HUES48 (cell line): Measurements from ENCODE around the gene OSBPL5.

Experiments used
- H3K27ac ChIP-seq: one replicate; pipeline ENCODE4 v1.7.0; 2013; ENCODE audit warnings: low read depth, low read length, inconsistent platforms
- H3K27me3 ChIP-seq: 2 replicates; pipeline ENCODE4 v1.6.1; 2013; ENCODE audit warnings: mild to moderate bottlenecking, low read length; ENCODE audit not compliant: control insufficient read depth, insufficient read depth
- H3K36me3 ChIP-seq: 2 replicates; pipeline ENCODE4 v1.6.1; 2013; ENCODE audit warnings: low read length; ENCODE audit not compliant: control insufficient read depth, insufficient read depth
- H3K4me1 ChIP-seq: 2 replicates; pipeline ENCODE4 v1.6.1; 2013; ENCODE audit warnings: mild to moderate bottlenecking, low read length; ENCODE audit not compliant: control insufficient read depth, insufficient read depth
- H3K4me3 ChIP-seq: 2 replicates; pipeline ENCODE4 v1.5.1; 2013; ENCODE audit warnings: mild to moderate bottlenecking, low read depth, low read length
- H3K9ac ChIP-seq: 2 replicates; pipeline ENCODE4 v1.6.1; 2013; ENCODE audit warnings: mild to moderate bottlenecking, low read depth, low read length, moderate library complexity
- H3K9me3 ChIP-seq: 2 replicates; pipeline ENCODE4 v1.6.1; 2013; ENCODE audit warnings: low read length; ENCODE audit not compliant: control insufficient read depth, insufficient read depth

Gene OSBPL5

DNA sequence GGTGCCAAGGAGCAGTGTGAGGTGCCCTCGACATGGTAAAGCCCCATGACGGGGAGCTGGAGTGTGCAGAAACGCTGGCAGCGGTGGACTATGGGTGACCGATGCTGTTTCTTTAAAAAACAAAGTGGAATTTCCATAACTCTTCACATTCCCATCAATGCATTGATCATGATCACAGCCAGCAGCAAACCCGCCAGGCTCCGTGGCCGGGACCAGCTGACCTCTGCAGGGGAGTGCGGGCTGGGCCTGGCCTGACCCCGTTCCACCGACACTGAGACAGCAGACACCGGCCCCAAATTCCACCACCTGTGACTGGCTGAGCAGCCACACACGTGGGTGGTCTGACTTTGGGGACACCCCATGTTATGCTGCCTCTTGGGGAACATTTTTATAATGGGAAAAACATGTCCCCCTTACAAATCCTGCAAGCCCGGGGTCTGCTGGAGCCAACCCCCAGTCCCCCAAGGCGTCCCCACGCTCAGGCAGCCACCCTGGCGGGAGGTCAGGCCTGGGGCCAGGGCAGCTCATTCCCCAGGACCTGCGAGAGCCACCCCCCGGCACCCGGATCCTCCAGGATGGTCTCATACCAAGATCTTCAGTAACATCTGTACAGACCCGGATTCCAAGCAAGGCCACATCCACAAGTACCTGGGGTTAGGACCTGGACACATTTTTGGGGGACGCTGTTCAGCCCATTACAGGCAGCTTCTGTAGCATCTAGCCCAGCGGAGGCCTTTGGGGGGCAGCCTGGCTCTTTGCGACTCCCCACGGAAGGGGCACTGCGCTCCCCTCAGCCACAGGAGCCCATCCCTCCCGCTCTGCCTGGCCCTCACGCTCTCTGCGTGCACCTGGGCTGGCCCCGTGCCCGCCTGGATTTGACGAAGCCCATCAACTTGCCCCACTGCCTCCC is 20.6 kb downstream of the OSBPL5 start:
- Histone ChIP-seq H3K27ac (no peak overlapping the region), H3K27me3 (no peaks in the 10 kb centered on the region), H3K36me3 (no peaks in the 10 kb centered on the region), H3K4me1 (no peaks in the 10 kb centered on the region; the same call in 1 of the 2 replicates), H3K4me3 (no peak overlapping the region), H3K9me3 (no peaks in the 10 kb centered on the region), H3K9ac (no peak overlapping the region)

DNA sequence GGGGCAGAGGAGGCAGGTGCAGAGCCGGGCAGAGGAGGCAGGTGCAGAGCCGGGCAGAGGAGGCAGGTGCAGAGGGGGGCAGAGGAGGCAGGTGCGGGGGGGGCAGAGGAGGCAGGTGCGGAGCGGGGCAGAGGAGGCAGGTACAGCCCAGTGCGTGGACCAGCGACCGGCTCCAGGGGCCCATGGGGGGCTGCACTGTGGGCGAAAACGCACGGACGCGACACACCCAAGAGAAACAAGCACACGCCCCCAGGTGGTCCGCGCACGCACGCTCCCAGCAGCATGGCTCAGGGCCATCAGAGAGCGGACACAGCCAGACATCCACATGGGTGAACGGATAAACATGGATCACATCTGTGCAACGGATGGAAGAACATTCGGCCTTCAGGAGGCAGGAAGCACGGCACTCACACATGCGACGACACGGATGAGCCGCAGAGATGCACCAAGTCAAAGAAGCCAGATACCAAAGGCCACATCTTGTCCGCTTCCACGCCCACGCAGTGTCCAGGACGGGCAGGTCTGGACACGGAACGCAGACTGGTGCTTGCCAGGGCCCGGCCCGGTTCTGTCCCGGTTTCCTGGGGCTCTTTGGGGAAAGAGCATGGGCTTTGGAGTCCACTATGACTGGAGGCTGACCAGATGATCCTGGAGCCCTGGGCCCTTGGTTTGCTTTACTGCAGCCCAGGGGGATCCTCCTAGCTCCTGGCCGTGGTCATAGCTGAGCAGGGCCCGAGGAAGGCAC is 21.8 kb downstream of the OSBPL5 start:
- H3K27me3 ChIP-seq: no peaks in the 10 kb centered on the region
- H3K36me3 ChIP-seq: no peaks in the 10 kb centered on the region
- H3K9ac ChIP-seq: no peak overlapping the region
- H3K27ac ChIP-seq: no peak overlapping the region
- H3K4me1 ChIP-seq: no peaks in the 10 kb centered on the region; the same call in 1 of the 2 replicates
- no peak overlapping the region for H3K4me3 ChIP-seq
- no peaks in the 10 kb centered on the region for H3K9me3 ChIP-seq

DNA sequence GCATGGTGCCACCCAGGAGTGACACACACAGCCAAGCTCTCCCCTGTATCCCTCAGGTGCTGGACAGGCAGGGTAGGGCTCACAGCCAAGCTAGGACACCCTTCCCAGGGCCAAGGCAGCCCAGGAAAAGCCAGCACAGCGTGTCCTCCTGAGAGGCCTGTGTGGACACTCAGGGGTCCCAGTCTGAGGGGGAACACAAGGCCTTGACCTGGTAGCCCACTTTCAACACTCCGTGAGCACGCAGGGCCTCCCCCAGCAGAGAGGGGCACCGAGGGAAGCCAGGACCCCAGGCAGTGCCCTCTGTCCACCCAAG is 24.9 kb downstream of the OSBPL5 start:
- Histone ChIP-seq H3K4me1 (no peaks in the 10 kb centered on the region; the same call in 1 of the 2 replicates), H3K27ac (no peak overlapping the region), H3K9me3 (no peaks in the 10 kb centered on the region), H3K4me3 (no peak overlapping the region), H3K9ac (no peak overlapping the region), H3K36me3 (no peaks in the 10 kb centered on the region), H3K27me3 (no peaks in the 10 kb centered on the region)

DNA sequence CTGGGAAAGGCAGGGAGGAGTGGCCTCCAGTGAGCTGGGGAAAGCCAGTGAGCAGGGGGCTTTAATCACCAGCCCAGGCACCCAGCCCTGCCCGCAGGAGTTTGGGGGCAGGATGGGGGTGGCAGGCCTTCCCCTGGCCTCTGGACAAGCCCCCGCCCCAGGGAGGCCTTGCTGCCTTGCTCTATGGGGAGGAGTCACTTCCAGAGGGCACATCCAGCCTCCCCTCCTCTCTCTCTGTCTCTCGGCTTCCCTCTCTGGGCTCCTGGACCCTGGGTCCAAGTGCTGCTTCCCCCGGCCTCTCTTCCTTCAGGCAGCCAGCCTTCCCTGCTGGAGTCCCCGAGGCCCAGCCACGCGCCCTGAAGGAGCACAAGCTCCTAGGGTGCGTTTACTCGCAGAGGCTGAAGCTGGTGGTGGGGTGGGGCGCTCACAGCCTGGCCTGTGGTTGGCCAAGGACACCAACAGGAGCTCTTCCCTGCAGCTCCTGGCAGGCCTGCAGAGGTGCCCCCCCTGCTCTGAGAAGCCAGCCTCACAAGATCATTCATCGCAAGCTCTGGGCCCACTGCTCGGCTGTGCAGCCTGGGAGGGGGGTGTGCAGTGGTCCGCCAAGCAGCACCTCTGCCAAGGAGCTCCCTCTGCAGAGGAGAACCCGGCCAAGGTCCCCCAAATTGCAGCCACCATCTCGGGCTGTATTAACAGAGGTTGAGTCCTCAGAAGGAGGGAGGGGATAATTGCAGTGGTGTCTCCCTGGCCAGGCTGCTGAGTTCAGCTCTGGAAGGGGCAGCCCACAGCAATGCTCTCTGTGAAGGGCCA is 25.4 kb downstream of the OSBPL5 start:
- H3K9me3 ChIP-seq: no peaks in the 10 kb centered on the region
- no peak overlapping the region for H3K4me3 ChIP-seq
- no peak overlapping the region for H3K27ac ChIP-seq
- H3K4me1 ChIP-seq: no peaks in the 10 kb centered on the region
- H3K27me3 ChIP-seq: no peaks in the 10 kb centered on the region
- no peak overlapping the region for H3K9ac ChIP-seq
- no peaks in the 10 kb centered on the region for H3K36me3 ChIP-seq

DNA sequence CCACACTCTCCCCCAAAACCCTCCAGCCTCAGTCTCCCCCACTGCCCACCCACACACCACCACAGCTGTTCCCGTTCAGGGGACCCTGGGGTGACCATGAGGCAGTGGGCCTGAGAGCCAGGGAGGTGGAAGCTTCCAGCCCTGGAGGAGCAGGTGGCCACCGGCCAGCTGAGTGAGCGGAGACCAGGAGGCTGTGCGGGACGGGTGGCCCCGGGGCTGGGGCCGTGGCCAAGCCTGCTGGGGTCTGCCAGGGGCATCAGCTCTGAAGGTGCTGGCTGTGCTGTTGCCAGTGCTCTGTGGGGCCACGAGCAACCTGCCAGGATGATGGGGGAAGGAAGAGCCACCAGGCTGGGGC is 26.0 kb downstream of the OSBPL5 start:
- no peaks in the 10 kb centered on the region for H3K4me1 ChIP-seq
- no peak overlapping the region for H3K4me3 ChIP-seq
- no peak overlapping the region for H3K9ac ChIP-seq
- no peak overlapping the region for H3K27ac ChIP-seq
- no peaks in the 10 kb centered on the region for H3K36me3 ChIP-seq
- H3K9me3 ChIP-seq: no peaks in the 10 kb centered on the region
- no peaks in the 10 kb centered on the region for H3K27me3 ChIP-seq

DNA sequence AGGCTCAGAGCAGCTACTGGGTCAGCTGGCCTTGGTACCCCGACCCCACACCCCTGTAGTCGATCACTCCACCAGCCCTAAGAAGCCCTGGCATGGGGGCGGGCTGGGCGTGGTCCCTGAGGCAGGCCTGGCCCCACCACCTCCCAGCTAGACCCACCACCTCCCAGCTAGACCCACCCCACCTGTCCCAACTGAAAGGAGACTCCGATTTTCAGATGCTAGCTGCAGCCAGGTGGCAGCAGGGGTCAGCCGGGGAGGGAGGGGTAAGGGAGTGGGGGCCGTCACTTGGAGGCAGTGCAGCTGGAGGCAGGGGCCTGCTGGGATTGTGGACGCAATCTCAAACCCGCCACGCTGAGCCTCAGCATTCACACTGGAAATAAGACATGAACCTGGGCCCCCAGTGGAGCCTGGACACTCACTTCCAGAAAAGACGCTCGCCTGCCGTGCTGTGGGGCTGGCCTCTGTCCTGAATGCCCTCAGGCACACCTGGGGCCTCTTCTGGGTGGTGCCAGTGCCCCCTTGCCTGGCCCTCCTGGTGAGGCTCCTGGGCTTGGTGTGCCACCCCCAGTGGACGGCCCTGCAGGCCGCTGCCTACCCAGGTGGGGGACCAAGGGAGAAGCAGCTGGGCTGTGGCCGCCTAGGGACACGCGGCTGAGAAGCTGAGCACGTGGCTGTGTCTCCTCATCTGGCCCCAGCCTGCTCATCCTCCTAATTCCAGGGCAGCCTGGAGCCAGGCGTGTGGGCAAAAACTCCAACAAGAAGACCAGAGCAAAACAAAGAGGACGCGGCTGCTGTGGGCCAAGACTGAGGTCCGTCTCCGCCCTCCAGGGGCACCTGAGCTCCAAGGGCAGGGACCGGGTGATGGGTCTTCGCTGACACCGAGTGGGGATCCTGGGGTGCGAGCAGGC is 26.7 kb downstream of the OSBPL5 start:
- H3K36me3 ChIP-seq: no peaks in the 10 kb centered on the region
- no peak overlapping the region for H3K27ac ChIP-seq
- H3K9ac ChIP-seq: no peak overlapping the region
- H3K9me3 ChIP-seq: no peaks in the 10 kb centered on the region
- H3K4me1 ChIP-seq: no peaks in the 10 kb centered on the region
- no peaks in the 10 kb centered on the region for H3K27me3 ChIP-seq
- no peak overlapping the region for H3K4me3 ChIP-seq

DNA sequence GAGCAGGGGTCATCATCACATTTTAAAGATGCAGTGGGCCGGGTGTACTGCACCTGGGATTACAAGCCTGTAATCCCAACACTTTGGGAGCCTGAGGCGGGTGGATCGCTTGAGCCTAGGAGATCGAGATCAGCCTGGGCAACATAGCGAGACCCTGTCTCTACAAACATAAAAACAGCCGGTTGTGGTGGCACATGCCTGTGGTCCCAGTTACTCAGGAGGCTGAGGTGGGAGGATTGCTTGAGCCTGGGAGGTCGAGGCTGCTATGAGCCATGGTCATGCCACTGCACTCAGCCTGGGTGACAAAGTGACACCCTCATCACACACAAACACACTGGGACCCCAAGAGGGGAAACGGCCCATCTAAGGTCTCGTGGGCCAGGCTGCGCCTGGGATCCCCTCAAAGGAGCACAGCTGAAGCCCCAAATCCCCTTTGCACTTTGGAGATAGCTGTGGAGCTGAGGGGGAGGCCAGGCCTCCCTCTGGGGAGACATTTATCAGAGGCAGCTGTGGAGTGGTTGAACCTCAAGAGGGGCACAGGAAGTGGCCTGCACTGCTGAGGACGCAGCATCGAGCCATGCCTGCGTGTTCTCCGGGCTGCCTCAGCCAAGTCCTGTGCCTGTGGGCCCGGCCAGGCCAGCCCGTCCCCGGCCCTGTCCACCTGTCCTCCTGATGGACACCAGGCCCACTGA is 27.5 kb downstream of the OSBPL5 start:
- no peak overlapping the region for H3K9ac ChIP-seq

DNA sequence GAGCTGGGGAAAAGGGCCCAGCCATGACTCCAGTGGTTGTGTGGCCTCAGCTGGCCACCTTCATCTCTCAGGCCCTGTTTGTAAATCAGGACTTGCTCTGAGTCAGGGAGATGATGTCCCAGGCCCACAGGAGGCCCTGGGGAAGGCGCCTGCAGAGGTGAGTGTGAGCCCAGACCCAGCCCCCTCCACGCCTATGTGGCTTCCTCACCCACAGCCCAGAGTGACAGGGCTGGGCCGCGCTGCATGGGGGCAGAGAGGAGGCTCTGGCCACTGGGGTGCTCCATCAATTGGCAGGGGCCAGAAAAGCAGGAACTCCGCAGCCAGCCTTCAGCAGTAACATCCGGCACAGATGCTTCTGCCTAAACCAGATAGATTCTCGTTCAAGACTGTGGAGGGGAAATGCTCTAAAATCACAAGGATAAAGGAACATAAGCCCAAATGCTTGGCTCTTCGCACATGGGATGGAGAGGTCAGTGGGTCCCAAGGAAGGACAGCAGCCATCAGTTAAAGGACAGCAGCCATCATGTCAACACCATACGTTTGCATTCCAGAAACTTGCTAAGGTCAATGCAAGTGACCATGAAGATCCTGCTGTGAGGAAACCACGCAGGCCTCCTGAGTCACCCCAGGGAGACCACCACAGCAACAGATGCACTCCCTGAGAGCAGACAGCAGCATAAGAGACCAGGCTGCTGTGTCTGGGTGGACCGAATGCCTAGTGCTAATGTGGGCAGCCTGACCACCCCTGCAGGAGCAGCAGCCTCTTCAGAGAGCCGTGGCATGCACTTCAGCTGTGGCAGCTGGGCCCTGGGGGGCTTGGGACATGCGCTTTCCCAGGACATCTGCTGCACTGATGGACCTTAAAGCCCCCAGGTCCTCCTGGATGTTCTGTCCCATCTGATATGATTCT is 28.3 kb downstream of the OSBPL5 start:
- no peaks in the 10 kb centered on the region for H3K9me3 ChIP-seq
- no peak overlapping the region for H3K9ac ChIP-seq
- H3K4me3 ChIP-seq: no peak overlapping the region
- no peak overlapping the region for H3K27ac ChIP-seq
- H3K27me3 ChIP-seq: no peaks in the 10 kb centered on the region
- no peaks in the 10 kb centered on the region for H3K36me3 ChIP-seq
- no peaks in the 10 kb centered on the region for H3K4me1 ChIP-seq

More for the DNA sequence above, 27.5 kb downstream of the OSBPL5 start:
- Histone ChIP-seq H3K36me3 (no peaks in the 10 kb centered on the region), H3K9me3 (no peaks in the 10 kb centered on the region), H3K27me3 (no peaks in the 10 kb centered on the region), H3K4me3 (no peak overlapping the region), H3K27ac (no peak overlapping the region), H3K4me1 (no peaks in the 10 kb centered on the region)
